ENCODE data around the gene SPATA33.

The SPATA33 gene

GRCh38 chr16:89643769-89644300 is 13.8 kb upstream of the SPATA33 start:
- H3K27me3 Mint-ChIP-seq (ENCODE audit: low read depth): no peaks in the 10 kb centered on the region
- H3K4me1 Mint-ChIP-seq: peaks cover 5% of the 10 kb centered on the region
- H3K36me3 Mint-ChIP-seq (ENCODE audit: low read depth): peaks cover 18% of the 10 kb centered on the region
- H3K9me3 Mint-ChIP-seq: no peaks in the 10 kb centered on the region
- H3K27ac Mint-ChIP-seq: no peak overlapping the region
- H3K4me3 Mint-ChIP-seq: no peak overlapping the region
- no peak for TF ChIP-seq CTCF (IDR thresholded peaks at IDR 0.05; ENCODE audit: unreplicated experiment in 3 of 3)

GRCh38 chr16:89645122-89645521 is 12.5 kb upstream of the SPATA33 start:
- H3K27me3 Mint-ChIP-seq (ENCODE audit: low read depth): no peaks in the 10 kb centered on the region
- H3K36me3 Mint-ChIP-seq (ENCODE audit: low read depth): peaks cover 25% of the 10 kb centered on the region
- no peak overlapping the region for H3K4me3 Mint-ChIP-seq
- no peak overlapping the region for H3K27ac Mint-ChIP-seq
- peaks cover 5% of the 10 kb centered on the region for H3K4me1 Mint-ChIP-seq
- H3K9me3 Mint-ChIP-seq: no peaks in the 10 kb centered on the region
- no peak for TF ChIP-seq CTCF (IDR thresholded peaks at IDR 0.05; ENCODE audit: unreplicated experiment in 3 of 3)

GRCh38 chr16:89646270-89646669 is 11.4 kb upstream of the SPATA33 start:
- no peak for TF ChIP-seq CTCF (IDR thresholded peaks at IDR 0.05; ENCODE audit: unreplicated experiment in 3 of 3)
- Mint-ChIP-seq H3K4me1 (no peaks in the 10 kb centered on the region), H3K9me3 (no peaks in the 10 kb centered on the region), H3K27ac (no peak overlapping the region), H3K4me3 (no peak overlapping the region), H3K27me3 (ENCODE audit: low read depth) (no peaks in the 10 kb centered on the region), H3K36me3 (ENCODE audit: low read depth) (peaks cover 28% of the 10 kb centered on the region)

- no peak overlapping the region for H3K27ac Mint-ChIP-seq
- no peaks in the 10 kb centered on the region for H3K27me3 Mint-ChIP-seq (ENCODE audit: low read depth)
- no peaks in the 10 kb centered on the region for H3K9me3 Mint-ChIP-seq
- TF ChIP-seq CTCF (IDR thresholded peaks at IDR 0.05; ENCODE audit: unreplicated experiment in 3 of 3): no peak
- no peaks in the 10 kb centered on the region for H3K4me1 Mint-ChIP-seq
- no peak overlapping the region for H3K4me3 Mint-ChIP-seq
- H3K36me3 Mint-ChIP-seq (ENCODE audit: low read depth): peaks cover 28% of the 10 kb centered on the region
Observed at GRCh38 chr16:89646906-89647305, 10.7 kb upstream of the SPATA33 start.

- TF ChIP-seq CTCF (IDR thresholded peaks at IDR 0.05; ENCODE audit: unreplicated experiment in 3 of 3): no peak
- Mint-ChIP-seq H3K27me3 (ENCODE audit: low read depth) (no peaks in the 10 kb centered on the region), H3K9me3 (no peaks in the 10 kb centered on the region), H3K4me1 (no peaks in the 10 kb centered on the region), H3K27ac (no peak overlapping the region), H3K4me3 (no peak overlapping the region), H3K36me3 (ENCODE audit: low read depth) (peaks cover 21% of the 10 kb centered on the region)
Observed at GRCh38 chr16:89651584-89651983, 6.1 kb upstream of the SPATA33 start.

GRCh38 chr16:89653656-89654295 is 3.9 kb upstream of the SPATA33 start:
- peak overlapping the region; percentile 70 to 82 (median 81) for H3K4me3 Mint-ChIP-seq
- no peak for TF ChIP-seq CTCF (IDR thresholded peaks at IDR 0.05; ENCODE audit: unreplicated experiment in 3 of 3)
- no peaks in the 10 kb centered on the region for H3K9me3 Mint-ChIP-seq
- no peaks in the 10 kb centered on the region for H3K27me3 Mint-ChIP-seq (ENCODE audit: low read depth)
- H3K4me1 Mint-ChIP-seq: peaks cover 9% of the 10 kb centered on the region
- H3K27ac Mint-ChIP-seq: peak overlapping the region in 1 of 3 experiments; percentile 47
- H3K36me3 Mint-ChIP-seq (ENCODE audit: low read depth): peaks cover 27% of the 10 kb centered on the region

All from nephron (organoid).